ENCODE measurements around the gene DPP7.

The DPP7 gene

DNA sequence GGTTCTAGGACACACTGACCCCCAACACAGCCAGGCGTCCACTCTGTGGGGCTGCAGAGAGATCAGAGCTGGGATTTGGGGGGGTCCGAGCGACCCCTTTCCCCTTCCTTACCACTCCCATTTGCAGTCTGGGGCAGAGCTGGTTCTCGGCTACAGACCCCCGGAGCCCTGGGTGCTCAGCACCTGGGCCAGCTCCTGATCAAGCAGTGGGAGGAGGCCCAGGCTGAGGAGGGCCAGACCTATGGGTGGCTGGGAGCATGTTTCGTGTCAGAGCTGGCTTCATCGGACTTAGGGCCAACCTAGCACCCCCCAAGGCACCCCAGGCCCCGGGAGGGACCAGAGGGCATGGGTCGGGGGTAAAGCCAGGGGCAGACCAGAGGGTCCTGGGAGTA lies 32.0 kb upstream of the DPP7 start:
- TF ChIP-seq, protein P1, sequence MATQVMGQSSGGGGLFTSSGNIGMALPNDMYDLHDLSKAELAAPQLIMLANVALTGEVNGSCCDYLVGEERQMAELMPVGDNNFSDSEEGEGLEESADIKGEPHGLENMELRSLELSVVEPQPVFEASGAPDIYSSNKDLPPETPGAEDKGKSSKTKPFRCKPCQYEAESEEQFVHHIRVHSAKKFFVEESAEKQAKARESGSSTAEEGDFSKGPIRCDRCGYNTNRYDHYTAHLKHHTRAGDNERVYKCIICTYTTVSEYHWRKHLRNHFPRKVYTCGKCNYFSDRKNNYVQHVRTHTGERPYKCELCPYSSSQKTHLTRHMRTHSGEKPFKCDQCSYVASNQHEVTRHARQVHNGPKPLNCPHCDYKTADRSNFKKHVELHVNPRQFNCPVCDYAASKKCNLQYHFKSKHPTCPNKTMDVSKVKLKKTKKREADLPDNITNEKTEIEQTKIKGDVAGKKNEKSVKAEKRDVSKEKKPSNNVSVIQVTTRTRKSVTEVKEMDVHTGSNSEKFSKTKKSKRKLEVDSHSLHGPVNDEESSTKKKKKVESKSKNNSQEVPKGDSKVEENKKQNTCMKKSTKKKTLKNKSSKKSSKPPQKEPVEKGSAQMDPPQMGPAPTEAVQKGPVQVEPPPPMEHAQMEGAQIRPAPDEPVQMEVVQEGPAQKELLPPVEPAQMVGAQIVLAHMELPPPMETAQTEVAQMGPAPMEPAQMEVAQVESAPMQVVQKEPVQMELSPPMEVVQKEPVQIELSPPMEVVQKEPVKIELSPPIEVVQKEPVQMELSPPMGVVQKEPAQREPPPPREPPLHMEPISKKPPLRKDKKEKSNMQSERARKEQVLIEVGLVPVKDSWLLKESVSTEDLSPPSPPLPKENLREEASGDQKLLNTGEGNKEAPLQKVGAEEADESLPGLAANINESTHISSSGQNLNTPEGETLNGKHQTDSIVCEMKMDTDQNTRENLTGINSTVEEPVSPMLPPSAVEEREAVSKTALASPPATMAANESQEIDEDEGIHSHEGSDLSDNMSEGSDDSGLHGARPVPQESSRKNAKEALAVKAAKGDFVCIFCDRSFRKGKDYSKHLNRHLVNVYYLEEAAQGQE (IDR thresholded peaks at IDR 0.05; ENCODE audit: low read depth): peak; percentile 85
- TF ChIP-seq RAD21 (IDR thresholded peaks at IDR 0.05; ENCODE audit: low read depth) (no peak), TEAD4 (IDR thresholded peaks at IDR 0.05) (no peak)
- TF ChIP-seq, protein P2, sequence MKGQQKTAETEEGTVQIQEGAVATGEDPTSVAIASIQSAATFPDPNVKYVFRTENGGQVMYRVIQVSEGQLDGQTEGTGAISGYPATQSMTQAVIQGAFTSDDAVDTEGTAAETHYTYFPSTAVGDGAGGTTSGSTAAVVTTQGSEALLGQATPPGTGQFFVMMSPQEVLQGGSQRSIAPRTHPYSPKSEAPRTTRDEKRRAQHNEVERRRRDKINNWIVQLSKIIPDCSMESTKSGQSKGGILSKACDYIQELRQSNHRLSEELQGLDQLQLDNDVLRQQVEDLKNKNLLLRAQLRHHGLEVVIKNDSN (IDR thresholded peaks at IDR 0.05): no peak

DNA sequence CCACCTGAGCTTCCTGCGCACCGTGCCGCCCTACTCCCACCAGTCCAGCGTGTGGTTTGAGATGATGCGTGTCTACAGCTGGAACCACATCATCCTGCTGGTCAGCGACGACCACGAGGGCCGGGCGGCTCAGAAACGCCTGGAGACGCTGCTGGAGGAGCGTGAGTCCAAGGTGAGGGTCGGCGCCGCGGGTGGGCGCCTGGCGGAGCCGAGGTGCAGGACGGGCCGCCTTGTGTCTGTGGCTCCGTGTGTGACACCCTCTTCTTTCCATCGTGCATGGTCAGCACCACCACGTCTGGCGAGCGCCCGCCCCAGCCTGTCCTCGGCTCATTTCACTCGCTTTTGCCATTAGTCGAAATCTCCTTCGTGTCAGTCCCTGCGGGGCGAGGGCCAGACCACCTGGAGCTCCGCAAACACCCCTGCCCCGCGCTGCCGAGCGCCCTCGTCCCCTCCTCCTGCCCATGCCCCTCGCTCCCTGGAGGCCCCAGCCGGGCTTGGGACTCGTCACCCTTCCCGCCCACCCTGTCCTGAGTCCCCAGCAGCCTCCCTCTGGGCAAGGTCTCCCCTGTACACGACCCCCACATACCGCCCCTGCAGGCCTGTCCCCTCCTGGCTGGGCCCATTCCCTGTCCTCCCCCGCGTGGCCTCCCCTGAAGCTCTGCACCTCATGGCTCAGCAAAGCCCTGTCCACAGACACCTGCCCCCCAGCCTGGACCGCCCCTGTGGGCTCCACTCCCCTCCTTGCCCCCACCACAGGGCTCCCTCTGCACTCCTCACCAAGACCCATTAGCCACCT lies 31.4 kb upstream of the DPP7 start:
- TF ChIP-seq, protein P3, sequence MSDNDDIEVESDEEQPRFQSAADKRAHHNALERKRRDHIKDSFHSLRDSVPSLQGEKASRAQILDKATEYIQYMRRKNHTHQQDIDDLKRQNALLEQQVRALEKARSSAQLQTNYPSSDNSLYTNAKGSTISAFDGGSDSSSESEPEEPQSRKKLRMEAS (IDR thresholded peaks at IDR 0.05): 0 out of 2 replicates have a peak, but pooled peaks have one; percentile 19
- TF ChIP-seq NFIC (IDR thresholded peaks at IDR 0.05): no peak
- TF ChIP-seq, protein P1 (IDR thresholded peaks at IDR 0.05; ENCODE audit: low read depth): peak; percentile 76
- no peak for TF ChIP-seq CREB1 (IDR thresholded peaks at IDR 0.05; ENCODE audit: low read depth)

DNA sequence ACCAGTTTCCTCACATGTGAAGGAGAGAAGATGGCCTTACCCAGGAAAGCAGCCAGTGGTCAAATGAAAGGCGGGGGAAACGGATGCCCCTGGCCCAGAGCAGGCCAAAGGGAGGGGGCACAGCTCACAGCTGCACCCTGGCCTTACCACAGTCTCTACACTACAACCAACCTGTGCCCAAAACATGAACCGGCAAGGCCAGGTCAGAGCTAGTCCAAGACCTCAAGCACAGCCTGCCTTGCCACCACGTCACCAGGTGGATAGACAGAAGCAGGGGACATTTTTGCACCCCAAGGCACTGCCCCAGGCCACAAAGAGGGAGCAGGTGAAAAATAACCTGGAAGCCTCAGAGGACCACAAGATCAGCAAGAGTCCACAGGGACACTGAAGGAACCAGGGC lies 28.9 kb upstream of the DPP7 start:
- TF ChIP-seq RAD21 (IDR thresholded peaks at IDR 0.05; ENCODE audit: low read depth) (no peak), TAF1 (IDR thresholded peaks at IDR 0.05; ENCODE audit: low read depth) (no peak), EGR1 (IDR thresholded peaks at IDR 0.05) (no peak), CEBPB (IDR thresholded peaks at IDR 0.05) (no peak), TCF12 (IDR thresholded peaks at IDR 0.05; ENCODE audit: low read depth) (no peak), EP300 (IDR thresholded peaks at IDR 0.05; ENCODE audit: borderline replicate concordance) (no peak), TEAD4 (IDR thresholded peaks at IDR 0.05) (no peak), NFIC (IDR thresholded peaks at IDR 0.05) (no peak), CREB1 (IDR thresholded peaks at IDR 0.05; ENCODE audit: low read depth) (no peak), YY1 (IDR thresholded peaks at IDR 0.05; ENCODE audit: low read depth) (no peak)
- TF ChIP-seq, protein P2 (IDR thresholded peaks at IDR 0.05): no peak

DNA sequence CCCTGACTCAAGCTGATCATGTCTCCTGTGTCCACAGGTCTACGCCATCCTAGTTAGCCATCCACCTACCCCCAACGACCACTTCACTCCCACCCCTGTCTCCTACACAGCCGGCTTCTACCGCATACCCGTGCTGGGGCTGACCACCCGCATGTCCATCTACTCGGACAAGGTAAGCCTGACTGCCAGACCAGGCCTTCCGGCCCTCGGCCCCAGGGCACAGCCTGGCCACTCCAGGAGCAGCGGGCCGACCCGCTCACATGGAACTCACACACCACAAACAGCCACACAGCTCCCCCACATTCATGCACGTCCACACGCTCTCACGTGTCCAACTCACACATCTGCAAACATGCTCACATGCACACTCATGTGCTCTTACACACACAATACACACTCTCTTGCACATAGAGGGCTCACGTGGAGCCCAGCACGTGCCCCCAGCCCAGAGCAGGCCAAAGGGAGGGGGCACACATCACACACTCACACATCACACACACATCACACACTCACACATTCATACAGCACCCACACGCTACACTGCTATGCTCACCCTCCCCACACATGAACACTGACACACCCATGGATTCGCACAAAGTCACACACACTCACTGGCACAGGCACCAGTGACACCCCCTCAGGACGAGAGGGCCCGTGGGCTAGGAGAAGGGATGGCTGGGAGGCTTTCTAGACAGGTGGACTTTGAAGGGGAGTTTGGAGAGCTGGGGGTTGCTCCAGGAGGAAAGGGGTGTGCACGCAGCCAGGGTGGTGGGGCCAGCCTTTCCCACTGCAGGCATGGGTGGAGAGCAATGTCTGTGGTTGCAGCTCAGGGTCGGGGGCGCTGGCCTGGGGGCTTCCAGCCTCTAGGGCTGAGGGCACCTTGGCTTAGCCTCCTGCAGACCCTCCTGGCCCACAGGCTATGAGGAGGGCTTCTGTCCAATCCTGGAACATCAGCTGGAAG lies 27.7 kb upstream of the DPP7 start:
- TF ChIP-seq TCF12 (IDR thresholded peaks at IDR 0.05; ENCODE audit: low read depth): no peak
- no peak for TF ChIP-seq CREB1 (IDR thresholded peaks at IDR 0.05; ENCODE audit: low read depth)
- no peak for TF ChIP-seq TEAD4 (IDR thresholded peaks at IDR 0.05)
- TF ChIP-seq, protein P3 (IDR thresholded peaks at IDR 0.05): no peak
- no peak for TF ChIP-seq EGR1 (IDR thresholded peaks at IDR 0.05)
- TF ChIP-seq ZBTB7A (IDR thresholded peaks at IDR 0.05; ENCODE audit: low read depth): no peak
- TF ChIP-seq YY1 (IDR thresholded peaks at IDR 0.05; ENCODE audit: low read depth): no peak
- no peak for TF ChIP-seq NFIC (IDR thresholded peaks at IDR 0.05)
- TF ChIP-seq, protein P1 (IDR thresholded peaks at IDR 0.05; ENCODE audit: low read depth): no peak
- TF ChIP-seq FOXM1 (IDR thresholded peaks at IDR 0.05; ENCODE audit: borderline replicate concordance, low read depth): no peak
- no peak for TF ChIP-seq TAF1 (IDR thresholded peaks at IDR 0.05; ENCODE audit: low read depth)
- TF ChIP-seq RAD21 (IDR thresholded peaks at IDR 0.05; ENCODE audit: low read depth): no peak
- TF ChIP-seq, protein P2 (IDR thresholded peaks at IDR 0.05): no peak
- TF ChIP-seq CEBPB (IDR thresholded peaks at IDR 0.05): no peak
- no peak for TF ChIP-seq EP300 (IDR thresholded peaks at IDR 0.05; ENCODE audit: borderline replicate concordance)
